HepG2 (cell line): ENCODE data around the gene TBC1D10B. TPM values are rescaled to one million over a fixed set of nuclear protein-coding genes. Genes with fewer than 3 reads are reported as not detected.
A peak's percentile ranks its signal among the peaks of the same experiment; 100 is the strongest.

Experiments used
- FOXA1 ChIP-seq, 2 experiments: fragments of 450-650 bp in 1 of 2; sonication (generic) in 1 of 2; formaldehyde crosslinking in 1 of 2; IDR thresholded peaks; 2 replicates each; pipeline versions ENCODE4 v1.4.0 to v1.6.1; 2016 to 2020; ENCODE audit warnings: missing genetic modification reagents in 1 of 2
- FOXP1 ChIP-seq, 2 experiments: fragments of 450-650 bp in 1 of 2; IDR thresholded peaks; 2 replicates each; pipeline ENCODE4 v1.6.1; 2017 to 2018; ENCODE audit warnings: antibody characterized with exemption in 1 of 2
- GABPA ChIP-seq, 2 experiments: IDR thresholded peaks; 2 replicates each; pipeline ENCODE4 v1.6.1; 2011 to 2016; ENCODE audit warnings: low read depth in 2 of 2, low read length in 1 of 2, missing biosample characterization in 1 of 2, missing genetic modification characterization in 1 of 2
- HHEX ChIP-seq: IDR thresholded peaks from 2 replicates; pipeline ENCODE4 v1.6.1; 2016; ENCODE audit warnings: control low read depth
- HOXA3 ChIP-seq: sonication (generic); formaldehyde crosslinking; IDR thresholded peaks from 2 replicates; pipeline ENCODE4 v1.5.0; 2020; ENCODE audit warnings: missing genetic modification reagents
- KDM5A ChIP-seq: fragments of 200-600 bp; sonication (generic); IDR thresholded peaks from 2 replicates; pipeline ENCODE4 v1.7.0; 2018; ENCODE audit warnings: antibody characterized with exemption, mild to moderate bottlenecking, low read length, borderline replicate concordance
- SP140L ChIP-seq: sonication (generic); formaldehyde crosslinking; IDR thresholded peaks from 2 replicates; pipeline ENCODE4 v1.4.0; 2020; ENCODE audit warnings: missing genetic modification reagents, borderline replicate concordance
- ZBTB10 ChIP-seq: sonication (generic); formaldehyde crosslinking; IDR thresholded peaks from 2 replicates; pipeline ENCODE4 v1.4.0; 2020; ENCODE audit warnings: missing genetic modification reagents, borderline replicate concordance
- ZC3H13 ChIP-seq: sonication (generic); formaldehyde crosslinking; IDR thresholded peaks from 2 replicates; pipeline ENCODE4 v1.8.1; 2023; ENCODE audit warnings: mild to moderate bottlenecking, missing genetic modification reagents, moderate library complexity
- ZFP90 ChIP-seq: sonication (generic); formaldehyde crosslinking; IDR thresholded peaks from 2 replicates; pipeline ENCODE4 v1.8.0; 2022; ENCODE audit warnings: missing genetic modification reagents, mild to moderate bottlenecking, inconsistent platforms, borderline replicate concordance
- ZNF101 ChIP-seq: sonication (generic); formaldehyde crosslinking; IDR thresholded peaks from 2 replicates; pipeline ENCODE4 v1.4.0; 2020; ENCODE audit warnings: mild to moderate bottlenecking, low read depth, missing genetic modification reagents, borderline replicate concordance
- ZNF12 ChIP-seq: sonication (generic); formaldehyde crosslinking; IDR thresholded peaks from 2 replicates; pipeline ENCODE4 v1.5.0; 2020; ENCODE audit warnings: missing genetic modification reagents
- ZNF160 ChIP-seq: sonication (generic); formaldehyde crosslinking; IDR thresholded peaks from 2 replicates; pipeline ENCODE4 v1.8.0; 2022; ENCODE audit warnings: mild to moderate bottlenecking, inconsistent platforms, missing genetic modification reagents
- ZNF207 ChIP-seq: fragments of 450-650 bp; IDR thresholded peaks from 2 replicates; pipeline ENCODE4 v1.6.1; 2016; ENCODE audit warnings: antibody characterized with exemption, borderline replicate concordance
- ZNF414 ChIP-seq: sonication (generic); formaldehyde crosslinking; IDR thresholded peaks from 2 replicates; pipeline ENCODE4 v1.5.0; 2020; ENCODE audit warnings: missing genetic modification reagents
- ZNF749 ChIP-seq: sonication (generic); formaldehyde crosslinking; IDR thresholded peaks from 2 replicates; pipeline ENCODE4 v1.8.0; 2022; ENCODE audit warnings: mild to moderate bottlenecking, missing genetic modification reagents, moderate library complexity, borderline replicate concordance
- ZNF775 ChIP-seq: sonication (generic); formaldehyde crosslinking; IDR thresholded peaks from 2 replicates; pipeline ENCODE4 v1.4.0; 2020; ENCODE audit warnings: missing genetic modification reagents, mild to moderate bottlenecking, moderate library complexity, borderline replicate concordance
- ZNF83 ChIP-seq: sonication (generic); formaldehyde crosslinking; IDR thresholded peaks from 2 replicates; pipeline ENCODE4 v1.4.0; 2020; ENCODE audit warnings: missing genetic modification reagents, mild to moderate bottlenecking, borderline replicate concordance
- polyA plus RNA-seq, 8 experiments: library from polyadenylated mRNA; depleted of rRNA in 3 of 8; stranded (reverse) in 7 of 8; unstranded in 1 of 8; fragments of >200 nt; fragmentation: Illumina TruSeq in 4 of 8; extraction: Trizol in 4 of 8; gene quantifications; 2 replicates each; pipeline versions ENCODE4 v1.2.1 to v1.2.3, GENCODE V29; 2011 to 2016; ENCODE audit warnings: low read depth in 4 of 8, missing spikeins in 1 of 8, mixed read lengths in 1 of 8; ENCODE audit not compliant: insufficient read depth in 1 of 8
- total RNA-seq, 5 experiments: library from RNA; depleted of rRNA; stranded (reverse); fragments of >200 nt; fragmentation: Illumina TruSeq; extraction: Trizol; gene quantifications; 2 replicates each; pipeline ENCODE4 v1.2.3, GENCODE V29; 2016; ENCODE audit warnings: low read depth in 1 of 5
- TF ChIP-seq, protein P1 (sequence below): sonication (generic); formaldehyde crosslinking; IDR thresholded peaks from 2 replicates; pipeline ENCODE4 v1.5.0; 2020; ENCODE audit warnings: mild to moderate bottlenecking, missing genetic modification reagents, moderate library complexity
- TF ChIP-seq, protein P2 (sequence below): sonication (generic); formaldehyde crosslinking; IDR thresholded peaks from 2 replicates; pipeline ENCODE4 v1.4.0; 2020; ENCODE audit warnings: mild to moderate bottlenecking, missing genetic modification reagents

Gene TBC1D10B
- total and polyA plus RNA-seq, 2 of the 13 experiments (the other 11 are each of a cell fraction or from before 2014, with no cell fraction given), result 15.7 to 24.8 TPM

DNA sequence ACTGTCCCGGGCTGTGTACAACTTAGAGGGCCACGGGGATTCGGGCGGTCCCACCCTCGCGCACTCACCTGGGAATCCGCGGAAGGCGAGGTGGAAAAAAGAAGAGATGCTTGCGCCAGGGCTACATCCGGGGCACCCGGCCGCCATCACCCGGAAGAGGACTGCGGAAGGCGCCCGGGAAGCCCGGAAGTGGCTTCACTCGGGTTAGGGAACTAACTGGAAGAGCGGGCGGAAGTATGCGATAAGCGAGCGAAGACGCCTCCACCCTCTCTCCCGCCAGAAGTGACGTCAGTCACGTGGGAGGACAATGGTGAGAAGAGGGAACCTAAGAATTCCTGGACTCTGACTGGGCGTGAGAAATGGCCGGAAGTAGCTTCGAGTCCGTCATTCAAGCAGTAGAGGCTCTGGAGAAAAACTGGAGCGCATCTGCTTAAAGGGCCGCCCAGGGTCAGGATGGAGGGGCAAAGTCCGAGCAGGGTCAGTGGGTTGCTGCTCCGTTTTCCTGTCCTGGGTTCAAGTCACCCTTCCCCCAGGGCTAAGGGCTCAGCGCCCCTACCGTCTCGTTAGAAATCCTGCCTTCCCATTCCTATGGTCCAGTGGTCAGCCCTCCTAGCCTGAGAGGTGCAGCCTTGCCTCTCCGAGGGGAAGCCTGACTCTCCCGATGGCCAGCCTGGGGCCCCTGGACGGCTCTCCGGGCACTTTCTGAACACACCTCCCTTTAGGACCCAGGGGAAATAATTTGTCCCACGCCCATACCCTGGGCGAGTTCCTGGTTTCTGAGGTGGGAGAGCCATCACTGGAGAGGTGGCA is 14.9 kb downstream of the TBC1D10B start, which contains the start of gene CD2BP2 (continued):
- TF ChIP-seq FOXA1 (IDR thresholded peaks at IDR 0.05) (no peak), FOXA1 (CRISPR knock-in tag; IDR thresholded peaks at IDR 0.05) (no peak; the same call in 1 of the 2 replicates), ZNF749 (CRISPR knock-in tag) (peak; percentile 64), ZNF160 (CRISPR knock-in tag) (peak; percentile 61; the same call in 1 of the 2 replicates), ZNF775 (peak; percentile 68; the same call in 1 of the 2 replicates), ZNF101 (CRISPR knock-in tag) (peak; percentile 95), KDM5A (peak; percentile 88; the same call in 1 of the 2 replicates), ZNF207 (no peak), ZNF12 (no peak), HHEX (CRISPR knock-in tag) (peak; percentile 10; the same call in 1 of the 2 replicates), ZFP90 (CRISPR knock-in tag) (peak; percentile 97; the same call in 1 of the 2 replicates), FOXP1 (IDR thresholded peaks at IDR 0.05) (no peak), FOXP1 (CRISPR knock-in tag; IDR thresholded peaks at IDR 0.05) (0 out of 2 replicates have a peak, but pooled peaks have one; percentile 6), ZNF414 (CRISPR knock-in tag) (peak; percentile 87; the same call in 1 of the 2 replicates), SP140L (CRISPR knock-in tag) (peak; percentile 53; the same call in 1 of the 2 replicates), GABPA (IDR thresholded peaks at IDR 0.05; ENCODE audit: low read depth, low read length) (peak; percentile 96), GABPA (CRISPR knock-in tag; IDR thresholded peaks at IDR 0.05; ENCODE audit: low read depth) (peak; percentile 98), ZNF83 (no peak), ZBTB10 (peak; percentile 77; the same call in 1 of the 2 replicates), ZC3H13 (CRISPR knock-in tag) (peak; percentile 79), HOXA3 (peak; percentile 96)
- TF ChIP-seq, protein P1, sequence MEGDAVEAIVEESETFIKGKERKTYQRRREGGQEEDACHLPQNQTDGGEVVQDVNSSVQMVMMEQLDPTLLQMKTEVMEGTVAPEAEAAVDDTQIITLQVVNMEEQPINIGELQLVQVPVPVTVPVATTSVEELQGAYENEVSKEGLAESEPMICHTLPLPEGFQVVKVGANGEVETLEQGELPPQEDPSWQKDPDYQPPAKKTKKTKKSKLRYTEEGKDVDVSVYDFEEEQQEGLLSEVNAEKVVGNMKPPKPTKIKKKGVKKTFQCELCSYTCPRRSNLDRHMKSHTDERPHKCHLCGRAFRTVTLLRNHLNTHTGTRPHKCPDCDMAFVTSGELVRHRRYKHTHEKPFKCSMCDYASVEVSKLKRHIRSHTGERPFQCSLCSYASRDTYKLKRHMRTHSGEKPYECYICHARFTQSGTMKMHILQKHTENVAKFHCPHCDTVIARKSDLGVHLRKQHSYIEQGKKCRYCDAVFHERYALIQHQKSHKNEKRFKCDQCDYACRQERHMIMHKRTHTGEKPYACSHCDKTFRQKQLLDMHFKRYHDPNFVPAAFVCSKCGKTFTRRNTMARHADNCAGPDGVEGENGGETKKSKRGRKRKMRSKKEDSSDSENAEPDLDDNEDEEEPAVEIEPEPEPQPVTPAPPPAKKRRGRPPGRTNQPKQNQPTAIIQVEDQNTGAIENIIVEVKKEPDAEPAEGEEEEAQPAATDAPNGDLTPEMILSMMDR (CRISPR knock-in tag), result peak; percentile 45
- TF ChIP-seq, protein P2, sequence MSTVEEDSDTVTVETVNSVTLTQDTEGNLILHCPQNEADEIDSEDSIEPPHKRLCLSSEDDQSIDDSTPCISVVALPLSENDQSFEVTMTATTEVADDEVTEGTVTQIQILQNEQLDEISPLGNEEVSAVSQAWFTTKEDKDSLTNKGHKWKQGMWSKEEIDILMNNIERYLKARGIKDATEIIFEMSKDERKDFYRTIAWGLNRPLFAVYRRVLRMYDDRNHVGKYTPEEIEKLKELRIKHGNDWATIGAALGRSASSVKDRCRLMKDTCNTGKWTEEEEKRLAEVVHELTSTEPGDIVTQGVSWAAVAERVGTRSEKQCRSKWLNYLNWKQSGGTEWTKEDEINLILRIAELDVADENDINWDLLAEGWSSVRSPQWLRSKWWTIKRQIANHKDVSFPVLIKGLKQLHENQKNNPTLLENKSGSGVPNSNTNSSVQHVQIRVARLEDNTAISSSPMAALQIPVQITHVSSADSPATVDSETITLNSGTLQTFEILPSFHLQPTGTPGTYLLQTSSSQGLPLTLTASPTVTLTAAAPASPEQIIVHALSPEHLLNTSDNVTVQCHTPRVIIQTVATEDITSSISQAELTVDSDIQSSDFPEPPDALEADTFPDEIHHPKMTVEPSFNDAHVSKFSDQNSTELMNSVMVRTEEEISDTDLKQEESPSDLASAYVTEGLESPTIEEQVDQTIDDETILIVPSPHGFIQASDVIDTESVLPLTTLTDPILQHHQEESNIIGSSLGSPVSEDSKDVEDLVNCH (CRISPR knock-in tag), result peak; percentile 98; the same call in 1 of the 2 replicates
